ENCODE data around the gene FRMD8. TPM values are rescaled to one million over a fixed set of nuclear protein-coding genes. Genes with fewer than 3 reads are reported as not detected.

FRMD8 gene
- total RNA-seq, 1 experiment from 2014 or later, result 18.9 TPM

DNA sequence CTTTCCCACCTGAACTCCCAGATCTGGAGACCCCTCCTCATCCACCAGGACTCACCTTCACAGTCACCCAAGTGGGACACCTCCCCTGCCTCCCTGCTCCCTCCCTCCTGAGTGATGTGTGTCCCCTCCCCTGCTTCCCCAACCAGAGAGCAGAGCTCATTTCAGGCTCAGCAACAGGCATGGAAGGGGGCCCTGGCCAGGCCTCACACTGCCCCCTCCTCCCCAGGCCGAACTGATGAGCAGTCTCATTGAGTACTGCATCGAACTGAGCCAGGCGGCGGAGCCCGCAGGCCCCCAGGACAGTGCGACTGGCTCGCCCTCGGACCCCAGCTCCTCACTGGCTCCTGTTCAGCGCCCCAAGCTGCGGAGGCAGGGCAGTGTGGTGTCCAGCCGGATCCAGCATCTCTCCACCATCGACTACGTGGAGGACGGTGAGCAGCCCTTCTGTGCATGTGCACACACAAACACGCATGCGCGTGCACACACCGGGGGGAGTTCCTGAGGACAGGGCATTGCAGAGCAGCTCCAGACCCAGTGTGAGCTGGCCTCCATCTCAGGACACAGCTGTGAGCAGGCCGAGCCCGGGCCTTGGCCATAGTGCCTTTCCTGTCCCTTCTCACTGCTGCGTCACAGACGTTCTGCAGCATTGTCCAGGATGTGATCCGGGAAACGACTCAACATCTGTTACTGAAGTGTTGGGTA lies 18.4 kb downstream of the FRMD8 start:
- ChIA-PET POLR2A (interaction anchor here (0.9 to 4.2 kb wide), 2 partner anchors 10 to 19 kb away, joined by 3 to 15 read pairs; partner anchors contain the start of gene FRMD8), CTCF (interaction anchor here (4.2 kb wide), 1 partner anchor 11 kb away, joined by 27 read pairs; no protein-coding TSS in a partner anchor)
- Mint-ChIP-seq H3K9me3 (ENCODE audit: unreplicated experiment) (no peaks in the 10 kb centered on the region), H3K36me3 (ENCODE audit: insufficient read depth, unreplicated experiment) (peaks cover 79% of the 10 kb centered on the region), H3K27me3 (ENCODE audit: insufficient read depth, unreplicated experiment) (no peaks in the 10 kb centered on the region), H3K4me1 (ENCODE audit: insufficient read depth, unreplicated experiment) (no peaks in the 10 kb centered on the region), H3K4me3 (ENCODE audit: unreplicated experiment) (no peak overlapping the region), H3K27ac (ENCODE audit: low read depth, unreplicated experiment) (no peak overlapping the region)
- TF ChIP-seq, protein P1, sequence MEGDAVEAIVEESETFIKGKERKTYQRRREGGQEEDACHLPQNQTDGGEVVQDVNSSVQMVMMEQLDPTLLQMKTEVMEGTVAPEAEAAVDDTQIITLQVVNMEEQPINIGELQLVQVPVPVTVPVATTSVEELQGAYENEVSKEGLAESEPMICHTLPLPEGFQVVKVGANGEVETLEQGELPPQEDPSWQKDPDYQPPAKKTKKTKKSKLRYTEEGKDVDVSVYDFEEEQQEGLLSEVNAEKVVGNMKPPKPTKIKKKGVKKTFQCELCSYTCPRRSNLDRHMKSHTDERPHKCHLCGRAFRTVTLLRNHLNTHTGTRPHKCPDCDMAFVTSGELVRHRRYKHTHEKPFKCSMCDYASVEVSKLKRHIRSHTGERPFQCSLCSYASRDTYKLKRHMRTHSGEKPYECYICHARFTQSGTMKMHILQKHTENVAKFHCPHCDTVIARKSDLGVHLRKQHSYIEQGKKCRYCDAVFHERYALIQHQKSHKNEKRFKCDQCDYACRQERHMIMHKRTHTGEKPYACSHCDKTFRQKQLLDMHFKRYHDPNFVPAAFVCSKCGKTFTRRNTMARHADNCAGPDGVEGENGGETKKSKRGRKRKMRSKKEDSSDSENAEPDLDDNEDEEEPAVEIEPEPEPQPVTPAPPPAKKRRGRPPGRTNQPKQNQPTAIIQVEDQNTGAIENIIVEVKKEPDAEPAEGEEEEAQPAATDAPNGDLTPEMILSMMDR (IDR thresholded peaks at IDR 0.05; ENCODE audit: unreplicated experiment), result no peak
- DNase-seq (ENCODE audit: unreplicated experiment), result no peak
- no TSS peak for BruUV-seq (replicated peaks)
- intact Hi-C loops (cut with micrococcal nuclease), result no loop called here

DNA sequence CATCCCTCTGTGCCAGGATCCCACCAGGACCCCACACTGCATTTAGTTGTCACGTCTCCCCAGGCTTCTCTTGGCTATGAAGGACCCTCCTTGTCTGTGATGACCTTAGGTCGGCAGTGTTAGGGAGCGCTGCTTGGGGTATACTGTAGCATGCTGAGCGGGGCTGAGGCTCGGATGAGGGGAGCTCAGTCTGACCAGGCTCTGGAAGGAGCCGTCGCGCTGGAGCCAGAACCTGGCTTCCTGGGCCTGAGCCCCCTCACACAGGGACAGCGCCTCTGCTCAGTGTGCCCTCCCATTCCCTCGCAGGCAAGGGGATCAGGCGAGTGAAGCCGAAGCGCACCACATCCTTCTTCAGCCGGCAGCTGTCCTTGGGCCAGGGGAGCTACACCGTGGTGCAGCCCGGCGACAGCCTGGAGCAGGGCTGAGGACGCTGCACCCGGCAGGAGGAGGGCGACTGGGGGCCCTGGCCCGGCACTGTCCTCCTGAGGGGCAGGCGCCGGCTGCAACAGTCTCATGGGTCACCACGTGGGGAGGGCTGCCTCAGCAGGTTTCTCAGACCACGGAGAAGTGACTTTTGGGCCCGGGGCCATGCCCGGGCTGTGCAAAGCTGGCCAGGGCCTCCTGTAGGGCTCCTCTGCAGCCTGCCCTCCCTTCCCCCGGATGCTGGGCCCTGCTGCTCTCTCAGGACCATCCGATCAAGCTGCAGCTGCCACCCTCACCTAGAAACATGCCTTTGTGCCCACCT lies 24.7 kb downstream of the FRMD8 start:
- intact Hi-C loops (cut with micrococcal nuclease), result no loop called here
- no peak for DNase-seq (ENCODE audit: unreplicated experiment)
- no peak overlapping the region for H3K4me3 Mint-ChIP-seq (ENCODE audit: unreplicated experiment)
- H3K4me1 Mint-ChIP-seq (ENCODE audit: insufficient read depth, unreplicated experiment), result no peaks in the 10 kb centered on the region
- H3K27ac Mint-ChIP-seq (ENCODE audit: low read depth, unreplicated experiment), result no peak overlapping the region
- BruUV-seq (replicated peaks), result no TSS peak
- H3K36me3 Mint-ChIP-seq (ENCODE audit: insufficient read depth, unreplicated experiment), result peaks cover 66% of the 10 kb centered on the region
- no peaks in the 10 kb centered on the region for H3K27me3 Mint-ChIP-seq (ENCODE audit: insufficient read depth, unreplicated experiment)
- CTCF ChIA-PET, result interaction anchor here (0.6 kb wide), 1 partner anchor 402 kb away, joined by 3 read pairs; no protein-coding TSS in a partner anchor
- H3K9me3 Mint-ChIP-seq (ENCODE audit: unreplicated experiment), result no peaks in the 10 kb centered on the region
- POLR2A ChIA-PET, result interaction anchor here (0.5 to 21.4 kb wide), 2 partner anchors 21 to 87 kb away, joined by 3 to 2994 read pairs; partner anchors contain the start of gene MALAT1
- TF ChIP-seq, protein P1 (IDR thresholded peaks at IDR 0.05; ENCODE audit: unreplicated experiment), result no peak

DNA sequence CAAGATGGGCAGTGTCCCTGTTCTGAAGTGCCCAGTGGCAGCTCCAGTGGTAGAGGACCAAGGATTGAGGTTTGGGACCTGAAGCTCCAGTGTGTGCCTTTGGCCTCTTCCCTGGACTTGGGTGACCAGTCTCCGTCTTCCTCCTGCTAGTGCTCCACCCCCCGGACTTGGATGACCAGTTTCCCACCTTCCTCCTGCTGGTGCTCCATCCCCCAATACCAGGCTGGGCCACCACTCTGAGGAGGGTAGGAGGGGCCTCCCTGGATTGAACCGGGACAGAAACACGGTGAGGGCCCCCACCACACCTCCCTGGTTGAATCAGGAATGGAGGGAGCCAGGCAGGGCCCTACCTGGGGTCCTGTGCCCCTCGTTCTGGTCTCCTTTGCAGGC lies 25.2 kb downstream of the FRMD8 start:
- TF ChIP-seq, protein P1 (IDR thresholded peaks at IDR 0.05; ENCODE audit: unreplicated experiment), result no peak
- Mint-ChIP-seq H3K4me3 (ENCODE audit: unreplicated experiment) (no peak overlapping the region), H3K27me3 (ENCODE audit: insufficient read depth, unreplicated experiment) (no peaks in the 10 kb centered on the region), H3K36me3 (ENCODE audit: insufficient read depth, unreplicated experiment) (peaks cover 66% of the 10 kb centered on the region), H3K4me1 (ENCODE audit: insufficient read depth, unreplicated experiment) (peaks cover 1% of the 10 kb centered on the region), H3K27ac (ENCODE audit: low read depth, unreplicated experiment) (no peak overlapping the region), H3K9me3 (ENCODE audit: unreplicated experiment) (no peaks in the 10 kb centered on the region)
- BruUV-seq (replicated peaks), result no TSS peak
- ChIA-PET CTCF (no interaction called here), POLR2A (interaction anchor here (21.4 kb wide), 1 partner anchor 87 kb away, joined by 2994 read pairs; the partner anchor contains the start of gene MALAT1)
- DNase-seq (ENCODE audit: unreplicated experiment), result no peak
- intact Hi-C loops (cut with micrococcal nuclease), result no loop called here

Data from MCF 10A (cell line).